IMR-90 (cell line): Measurements from ENCODE around the gene NME7. TPM values are rescaled to one million over a fixed set of nuclear protein-coding genes. Genes with fewer than 3 reads are reported as not detected.

Source experiments
- ATAC-seq: fragments of 200-7000 bp; cut with Tn5 transposase; 2 replicates; pipeline ENCODE4 v1.9.1; 2020; ENCODE audit warnings: low read depth, mild to moderate bottlenecking, moderate library complexity
- BruUV-seq: library from RNA; stranded (reverse); fragments of 400-500 nt; replicated peaks from 2 replicates; lab custom pipeline; 2021; lab: Mats Ljungman, UMichigan
- CTCF ChIA-PET: fragments of 300-600 bp; formaldehyde crosslinking; extraction: SDS; loops from one replicate; lab custom pipeline; 2021; ENCODE audit warnings: antibody characterized with exemption; lab: Yijun Ruan, JAX
- POLR2A ChIA-PET: fragments of 300-600 bp; sonication (Branson Sonifier 250); formaldehyde crosslinking; loops from one replicate; lab custom pipeline; 2022; ENCODE audit warnings: antibody characterized with exemption; ENCODE audit not compliant: unreplicated experiment; lab: Charles Lee
- DNase-seq: peaks from one replicate; pipeline ENCODE4 v3.0.0; 2013
- H2AFZ ChIP-seq: replicated peaks from 2 replicates; pipeline ENCODE3; 2013; ENCODE audit warnings: low read length, mild to moderate bottlenecking; ENCODE audit not compliant: poor library complexity
- H2AK5ac ChIP-seq: 2 replicates; pipeline ENCODE4 v1.6.1; 2013; ENCODE audit warnings: low read depth, low read length, inconsistent platforms
- H2AK9ac ChIP-seq: replicated peaks from 2 replicates; pipeline ENCODE3; 2013; ENCODE audit warnings: mild to moderate bottlenecking, low read depth, low read length, moderate library complexity; ENCODE audit not compliant: poor library complexity
- H2BK120ac ChIP-seq: 2 replicates; pipeline ENCODE4 v1.6.1; 2013; ENCODE audit warnings: low read depth, low read length, inconsistent platforms
- H2BK15ac ChIP-seq: 3 replicates; pipeline ENCODE4 v1.6.1; 2013; ENCODE audit warnings: low read depth, low read length, inconsistent platforms
- H2BK20ac ChIP-seq: 2 replicates; pipeline ENCODE4 v1.6.1; 2013; ENCODE audit warnings: low read depth, mild to moderate bottlenecking, inconsistent platforms, low read length, moderate library complexity
- H2BK5ac ChIP-seq: 2 replicates; pipeline ENCODE4 v1.6.1; 2013; ENCODE audit warnings: mild to moderate bottlenecking, low read depth, low read length, inconsistent platforms; ENCODE audit not compliant: poor library complexity, severe bottlenecking
- H3K14ac ChIP-seq: replicated peaks from 2 replicates; pipeline ENCODE4 v1.6.1; 2013; ENCODE audit warnings: low read depth, low read length, inconsistent platforms
- H3K18ac ChIP-seq: 2 replicates; pipeline ENCODE4 v1.6.1; 2013; ENCODE audit warnings: low read depth, low read length, control low read depth
- H3K23ac ChIP-seq: 2 replicates; pipeline ENCODE4 v1.6.1; 2013; ENCODE audit warnings: low read depth, low read length, inconsistent platforms
- H3K27ac ChIP-seq: 2 replicates; pipeline ENCODE4 v1.5.1; 2013; ENCODE audit warnings: mild to moderate bottlenecking, control low read depth, low read length; ENCODE audit not compliant: insufficient read depth
- H3K27me3 ChIP-seq: 2 replicates; pipeline ENCODE4 v1.6.1; 2013; ENCODE audit warnings: low read length; ENCODE audit not compliant: control insufficient read depth, insufficient read depth
- H3K36me3 ChIP-seq: 2 replicates; pipeline ENCODE4 v1.6.1; 2013; ENCODE audit warnings: low read length, mixed read lengths; ENCODE audit not compliant: control insufficient read depth, insufficient read depth
- H3K4ac ChIP-seq: 2 replicates; pipeline ENCODE4 v1.6.1; 2013; ENCODE audit warnings: low read depth, low read length, inconsistent platforms
- H3K4me1 ChIP-seq: 2 replicates; pipeline ENCODE4 v1.6.1; 2013; ENCODE audit warnings: low read length, mixed read lengths; ENCODE audit not compliant: control insufficient read depth, insufficient read depth
- H3K4me2 ChIP-seq: 2 replicates; pipeline ENCODE4 v1.6.1; 2013; ENCODE audit warnings: low read depth, mild to moderate bottlenecking, control low read depth, low read length, moderate library complexity
- H3K4me3 ChIP-seq: 2 replicates; pipeline ENCODE4 v1.5.1; 2013; ENCODE audit warnings: low read depth, mild to moderate bottlenecking, control low read depth, low read length, moderate library complexity; ENCODE audit not compliant: insufficient read depth
- H3K56ac ChIP-seq: 2 replicates; pipeline ENCODE4 v1.6.1; 2013; ENCODE audit warnings: low read length, inconsistent platforms; ENCODE audit not compliant: insufficient read depth; ENCODE audit errors: extremely low read depth
- H3K79me1 ChIP-seq, 2 experiments: 2 replicates each; pipeline ENCODE4 v1.6.1; 2013; ENCODE audit warnings: low read length in 2 of 2, inconsistent platforms in 1 of 2, low read depth in 1 of 2
- H3K9ac ChIP-seq: 2 replicates; pipeline ENCODE4 v1.6.1; 2013; ENCODE audit warnings: low read depth, low read length, control low read depth
- H3K9me1 ChIP-seq: 2 replicates; pipeline ENCODE4 v1.6.1; 2013; ENCODE audit warnings: low read length, inconsistent platforms; ENCODE audit not compliant: insufficient read depth
- H3K9me3 ChIP-seq: 2 replicates; pipeline ENCODE4 v1.6.1; 2013; ENCODE audit warnings: low read length; ENCODE audit not compliant: control insufficient read depth, insufficient read depth
- H4K20me1 ChIP-seq: 2 replicates; pipeline ENCODE4 v1.6.1; 2013; ENCODE audit warnings: low read length, inconsistent platforms; ENCODE audit not compliant: insufficient read depth
- H4K5ac ChIP-seq: 2 replicates; pipeline ENCODE4 v1.6.1; 2013; ENCODE audit warnings: mild to moderate bottlenecking, low read depth, low read length, control low read depth
- H4K8ac ChIP-seq, 2 experiments: 2 replicates each; pipeline ENCODE4 v1.6.1; 2013; ENCODE audit warnings: low read depth in 2 of 2, low read length in 2 of 2, control low read depth in 1 of 2, inconsistent platforms in 1 of 2
- H4K91ac ChIP-seq: 2 replicates; pipeline ENCODE4 v1.6.1; 2013; ENCODE audit warnings: low read depth, low read length, inconsistent platforms; ENCODE audit not compliant: insufficient read depth
- CEBPB ChIP-seq: IDR thresholded peaks from 2 replicates; pipeline ENCODE4 v1.6.1; 2012; ENCODE audit warnings: low read depth, low read length, improper control_type of control experiment
- POLR2A ChIP-seq: IDR thresholded peaks from 2 replicates; pipeline ENCODE4 v1.6.1; 2012; ENCODE audit warnings: mild to moderate bottlenecking, low read depth, low read length
- RFX5 ChIP-seq: IDR thresholded peaks from 2 replicates; pipeline ENCODE4 v1.8.0; 2012; ENCODE audit warnings: low read depth, mild to moderate bottlenecking, low read length, moderate library complexity
- SMC3 ChIP-seq: fragments of 150-350 bp; IDR thresholded peaks from 2 replicates; pipeline ENCODE4 v1.6.1; 2016; ENCODE audit warnings: low read depth, mild to moderate bottlenecking, antibody characterized with exemption, low read length, moderate library complexity
- WGBS, 2 experiments: methylation state at CpG; one replicate each; pipeline versions ENCODE4 v1.1.5 to v1.1.7; 2013; ENCODE audit warnings: missing lambda C conversion rate in 2 of 2; ENCODE audit not compliant: insufficient read length in 1 of 2; ENCODE audit errors: extremely low coverage in 2 of 2; 5-methylcytosine and 5-hydroxymethylcytosine counted together
- dilution Hi-C: fragments of 300-500 bp; cut with HindIII; formaldehyde crosslinking; loops from one replicate; pipeline ENCODE4 v1.14.3; 2018; ENCODE audit warnings: low sequenced_read_pairs; ENCODE audit not compliant: unreplicated experiment
- in situ Hi-C: fragments of 300-500 bp; cut with MboI; formaldehyde crosslinking; loops from 3 replicates; pipeline ENCODE4 v1.14.3; 2019; ENCODE audit warnings: low sequenced_read_pairs, inconsistent platforms, mixed read lengths
- intact Hi-C: fragments of 100-400 bp; cut with micrococcal nuclease; formaldehyde crosslinking; loops from 2 replicates; pipeline ENCODE4 v1.10.0; 2022
- polyA plus RNA-seq, 3 experiments: library from polyadenylated mRNA; depleted of rRNA; stranded (reverse); fragments of >200 nt; gene quantifications; 2 replicates each; pipeline ENCODE4 v1.2.3, GENCODE V29; 2012; ENCODE audit warnings: low replicate concordance in 1 of 3
- total RNA-seq: library from RNA; depleted of rRNA; stranded (reverse); fragments of >200 nt; gene quantifications from 2 replicates; pipeline ENCODE4 v1.2.3, GENCODE V29; 2012

Gene NME7
- total and polyA plus RNA-seq, 2 of the 4 experiments (the other 2 are of a cell fraction), result 18.3 to 22.4 TPM

- Histone ChIP-seq H4K8ac (peak overlapping the region; percentile 17 to 68; a peak in 3 of 4 replicates), H3K4ac (peak overlapping the region; percentile 84), H3K4me3 (no peak overlapping the region; the same call in 1 of the 2 replicates), H2AK9ac (peak overlapping the region; percentile 18), H4K91ac (peak overlapping the region; percentile 37; the same call in 1 of the 2 replicates), H3K36me3 (peaks cover 4% of the 10 kb centered on the region; the same call in 1 of the 2 replicates), H3K4me2 (peak overlapping the region; percentile 81), H2BK5ac (peak overlapping the region; percentile 77), H2BK20ac (peak overlapping the region; percentile 45; the same call in 1 of the 2 replicates), H2AFZ (peak overlapping the region; percentile 80), H2BK15ac (peak overlapping the region; percentile 42; the same call in 2 of the 3 replicates), H3K4me1 (peaks cover 24% of the 10 kb centered on the region), H3K79me1 (peaks cover 23 to 61% of the 10 kb centered on the region in 2 experiments), H3K56ac (peak overlapping the region; percentile 38; the same call in 1 of the 2 replicates), H3K9ac (peak overlapping the region; percentile 3; the same call in 1 of the 2 replicates), H3K23ac (peak overlapping the region; percentile 0; the same call in 1 of the 2 replicates), H2BK120ac (peak overlapping the region; percentile 71), H3K27ac (peak overlapping the region; percentile 23; the same call in 1 of the 2 replicates), H2AK5ac (peak overlapping the region; percentile 36; the same call in 1 of the 2 replicates), H4K5ac (no peak overlapping the region), H3K14ac (peak overlapping the region; percentile 41), H3K9me1 (peaks cover 13% of the 10 kb centered on the region), H3K9me3 (no peaks in the 10 kb centered on the region), H4K20me1 (no peaks in the 10 kb centered on the region), H3K27me3 (peaks cover 7% of the 10 kb centered on the region), H3K18ac (peak overlapping the region; percentile 40; the same call in 1 of the 2 replicates)
- WGBS, 2 experiments, result no CpG with 5 or more reads among the region's 8 CpGs
- dilution Hi-C loops, result no loop called here
- intact Hi-C loops, result loop anchor here (5.0 kb wide), 2 partner anchors 218 to 258 kb away; partner anchors contain the start of genes BLZF1 and NME7
- peak; percentile 48; the same call in 1 of the 2 replicates for TF ChIP-seq POLR2A
- TF ChIP-seq SMC3, result no peak
- TF ChIP-seq RFX5, result no peak; the same call in 1 of the 2 replicates
- TF ChIP-seq CEBPB, result peak; percentile 88
- CTCF ChIA-PET, result interaction anchor here (0.5 to 1.1 kb wide), 2 partner anchors 11 to 12 kb away, joined by 3 to 4 read pairs; no protein-coding TSS in a partner anchor
- POLR2A ChIA-PET, result interaction anchor here (0.6 kb wide), 1 partner anchor 57 kb away, joined by 5 read pairs; no protein-coding TSS in a partner anchor
- no TSS peak for BruUV-seq
- in situ Hi-C loops, result loop anchor here (10.0 to 25.0 kb wide), 3 partner anchors 375 to 1603 kb away; partner anchors contain the start of genes GPR161 and SLC19A2
- peak; percentile 92 for DNase-seq
- ATAC-seq, result peak; percentile 12; the same call in 1 of the 2 replicates
Observed at GRCh38 chr1:169109561-169110134, 257.9 kb downstream of the NME7 start.
